Calu3 (cell line): ENCODE measurements around the gene MVB12A. TPM values are rescaled to one million over a fixed set of nuclear protein-coding genes. Genes with fewer than 3 reads are reported as not detected.

Source experiments
- BruUV-seq: library from RNA; stranded (reverse); fragments of 400-500 nt; replicated peaks from 2 replicates; lab custom pipeline; 2021; lab: Mats Ljungman, UMichigan
- CTCF ChIA-PET: fragments of 300-600 bp; sonication (Branson Sonifier 250); formaldehyde crosslinking; loops from one replicate; lab custom pipeline; 2022; ENCODE audit warnings: antibody characterized with exemption; lab: Charles Lee
- DNase-seq: peaks from one replicate; pipeline ENCODE4 v3.0.0; 2022
- H3K27ac Mint-ChIP-seq: one replicate; pipeline ENCODE4 v1.8.0; 2022; ENCODE audit warnings: mixed read lengths; ENCODE audit not compliant: unreplicated experiment
- H3K27me3 Mint-ChIP-seq: one replicate; pipeline ENCODE4 v1.8.0; 2022; ENCODE audit warnings: mixed read lengths; ENCODE audit not compliant: unreplicated experiment
- H3K36me3 Mint-ChIP-seq: one replicate; pipeline ENCODE4 v1.8.0; 2022; ENCODE audit warnings: mild to moderate bottlenecking, moderate library complexity, mixed read lengths; ENCODE audit not compliant: insufficient read depth, unreplicated experiment
- H3K4me1 Mint-ChIP-seq: one replicate; pipeline ENCODE4 v1.8.0; 2022; ENCODE audit warnings: mild to moderate bottlenecking, low read depth, mixed read lengths; ENCODE audit not compliant: unreplicated experiment
- H3K4me3 Mint-ChIP-seq: one replicate; pipeline ENCODE4 v1.8.0; 2022; ENCODE audit warnings: mild to moderate bottlenecking, low read depth, moderate library complexity, mixed read lengths; ENCODE audit not compliant: unreplicated experiment
- H3K9me3 Mint-ChIP-seq: one replicate; pipeline ENCODE4 v1.8.0; 2022; ENCODE audit warnings: low read depth, mixed read lengths; ENCODE audit not compliant: unreplicated experiment
- intact Hi-C: fragments of 100-400 bp; cut with micrococcal nuclease; formaldehyde crosslinking; loops from one replicate; pipeline ENCODE4 v1.10.0; 2022; ENCODE audit not compliant: unreplicated experiment
- total RNA-seq: library from RNA; stranded (reverse); gene quantifications from 2 replicates; pipeline ENCODE4 v1.2.3, GENCODE V29; 2022
- TF ChIP-seq, protein P1 (sequence below): fragments of 200-600 bp; IDR thresholded peaks from one replicate; pipeline ENCODE4 v1.8.0; 2022; ENCODE audit warnings: antibody characterized with exemption; ENCODE audit not compliant: unreplicated experiment

MVB12A gene
- total RNA-seq, 1 experiment from 2014 or later = 41.1 TPM

- no peaks in the 10 kb centered on the region for H3K9me3 Mint-ChIP-seq
- TF ChIP-seq, protein P1, sequence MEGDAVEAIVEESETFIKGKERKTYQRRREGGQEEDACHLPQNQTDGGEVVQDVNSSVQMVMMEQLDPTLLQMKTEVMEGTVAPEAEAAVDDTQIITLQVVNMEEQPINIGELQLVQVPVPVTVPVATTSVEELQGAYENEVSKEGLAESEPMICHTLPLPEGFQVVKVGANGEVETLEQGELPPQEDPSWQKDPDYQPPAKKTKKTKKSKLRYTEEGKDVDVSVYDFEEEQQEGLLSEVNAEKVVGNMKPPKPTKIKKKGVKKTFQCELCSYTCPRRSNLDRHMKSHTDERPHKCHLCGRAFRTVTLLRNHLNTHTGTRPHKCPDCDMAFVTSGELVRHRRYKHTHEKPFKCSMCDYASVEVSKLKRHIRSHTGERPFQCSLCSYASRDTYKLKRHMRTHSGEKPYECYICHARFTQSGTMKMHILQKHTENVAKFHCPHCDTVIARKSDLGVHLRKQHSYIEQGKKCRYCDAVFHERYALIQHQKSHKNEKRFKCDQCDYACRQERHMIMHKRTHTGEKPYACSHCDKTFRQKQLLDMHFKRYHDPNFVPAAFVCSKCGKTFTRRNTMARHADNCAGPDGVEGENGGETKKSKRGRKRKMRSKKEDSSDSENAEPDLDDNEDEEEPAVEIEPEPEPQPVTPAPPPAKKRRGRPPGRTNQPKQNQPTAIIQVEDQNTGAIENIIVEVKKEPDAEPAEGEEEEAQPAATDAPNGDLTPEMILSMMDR = no peak
- H3K36me3 Mint-ChIP-seq = no peaks in the 10 kb centered on the region
- no TSS peak for BruUV-seq
- intact Hi-C loops = no loop called here
- no peaks in the 10 kb centered on the region for H3K4me1 Mint-ChIP-seq
- no peak for DNase-seq
- H3K27me3 Mint-ChIP-seq = peaks cover 30% of the 10 kb centered on the region
- CTCF ChIA-PET = interaction anchor here (0.6 kb wide), 1 partner anchor 11 kb away, joined by 5 read pairs; no protein-coding TSS in a partner anchor
- H3K4me3 Mint-ChIP-seq = no peak overlapping the region
- no peak overlapping the region for H3K27ac Mint-ChIP-seq
Measured at GRCh38 chr19:17455308-17456123, 35.7 kb downstream of the MVB12A start.

DNA sequence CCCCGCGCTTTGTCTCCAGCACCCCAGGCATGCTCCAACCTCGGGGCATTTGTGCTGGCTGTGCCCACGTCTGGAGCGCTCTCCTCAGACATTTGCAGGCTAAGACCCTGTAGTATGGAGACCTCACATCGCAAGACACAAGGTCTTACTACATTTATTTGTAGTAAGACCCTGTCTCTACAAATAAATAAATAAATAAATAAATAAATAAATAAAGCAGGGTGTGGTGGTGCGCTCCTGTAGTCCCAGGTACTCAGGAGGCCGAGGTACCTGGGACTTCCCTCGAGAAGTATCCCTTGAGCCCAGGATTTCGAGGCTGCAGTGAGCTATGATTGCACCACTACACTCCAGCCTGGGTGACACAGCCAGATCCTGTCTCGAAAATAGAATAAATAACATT, 36.3 kb downstream of the MVB12A start:
- no TSS peak for BruUV-seq
- H3K9me3 Mint-ChIP-seq = no peaks in the 10 kb centered on the region
- H3K36me3 Mint-ChIP-seq = no peaks in the 10 kb centered on the region
- intact Hi-C loops = no loop called here
- no peak overlapping the region for H3K4me3 Mint-ChIP-seq
- CTCF ChIA-PET = interaction anchor here (0.6 kb wide), 1 partner anchor 10 kb away, joined by 5 read pairs; no protein-coding TSS in a partner anchor
- TF ChIP-seq, protein P1 = no peak
- H3K27me3 Mint-ChIP-seq = peaks cover 30% of the 10 kb centered on the region
- no peak overlapping the region for H3K27ac Mint-ChIP-seq
- DNase-seq = no peak
- no peaks in the 10 kb centered on the region for H3K4me1 Mint-ChIP-seq

GRCh38 chr19:17457616-17458015, 37.8 kb downstream of the MVB12A start:
- no peak overlapping the region for H3K27ac Mint-ChIP-seq
- intact Hi-C loops = no loop called here
- CTCF ChIA-PET = interaction anchor here (0.6 kb wide), 1 partner anchor 229 kb away, joined by 3 read pairs; no protein-coding TSS in a partner anchor
- no peak overlapping the region for H3K4me3 Mint-ChIP-seq
- H3K27me3 Mint-ChIP-seq = peaks cover 30% of the 10 kb centered on the region
- no TSS peak for BruUV-seq
- TF ChIP-seq, protein P1 = no peak
- H3K9me3 Mint-ChIP-seq = no peaks in the 10 kb centered on the region
- no peaks in the 10 kb centered on the region for H3K4me1 Mint-ChIP-seq
- DNase-seq = no peak
- H3K36me3 Mint-ChIP-seq = no peaks in the 10 kb centered on the region

DNA sequence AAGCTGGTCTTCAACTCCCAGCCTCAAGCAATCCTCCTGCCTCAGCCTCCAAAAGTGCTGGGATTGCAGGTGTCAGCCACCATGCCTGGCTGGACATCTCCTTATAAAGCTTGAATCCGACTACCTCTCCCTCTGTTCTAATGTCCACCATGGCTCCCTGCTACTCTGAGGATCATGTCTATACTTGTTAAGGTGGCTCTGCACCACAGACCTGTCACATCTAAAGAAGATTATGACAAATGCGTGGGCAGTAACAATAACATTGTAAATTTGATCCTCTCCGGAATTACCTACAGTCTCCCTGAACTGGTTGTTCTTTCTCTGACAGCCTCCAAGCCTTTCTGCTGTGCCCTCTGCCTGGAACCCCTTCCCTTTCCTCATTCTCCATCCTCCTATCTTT, 39.1 kb downstream of the MVB12A start:
- no peaks in the 10 kb centered on the region for H3K36me3 Mint-ChIP-seq
- no peak overlapping the region for H3K27ac Mint-ChIP-seq
- H3K27me3 Mint-ChIP-seq = peaks cover 30% of the 10 kb centered on the region
- H3K4me3 Mint-ChIP-seq = no peak overlapping the region
- intact Hi-C loops = no loop called here
- H3K9me3 Mint-ChIP-seq = no peaks in the 10 kb centered on the region
- no TSS peak for BruUV-seq
- TF ChIP-seq, protein P1 = no peak
- no peak for DNase-seq
- CTCF ChIA-PET = no interaction called here
- H3K4me1 Mint-ChIP-seq = no peaks in the 10 kb centered on the region
